Common myeloid progenitor, CD34-positive (primary cell): Measurements from ENCODE around the gene CDH4.

Experiments
- CTCF ChIA-PET: fragments of 350-600 bp; sonication (Branson Sonifier 250); formaldehyde crosslinking; loops from one replicate; lab custom pipeline; 2021; ENCODE audit warnings: antibody characterized with exemption; lab: Charles Lee
- POLR2A ChIA-PET: fragments of 350-600 bp; sonication (Branson Sonifier 250); formaldehyde crosslinking; loops from one replicate; lab custom pipeline; 2021; ENCODE audit warnings: antibody characterized with exemption; lab: Charles Lee
- DNase-seq, 3 donors: peaks; one replicate each; pipeline versions ENCODE4 v3.0.0 to v3.0.0-alpha.2; 2013
- H3K27ac ChIP-seq, 2 experiments: 1 replicate in 1 of 2; 2 replicates in 1 of 2; pipeline ENCODE4 v1.7.0; 2013; ENCODE audit warnings: inconsistent platforms in 2 of 2, low read length in 2 of 2, mild to moderate bottlenecking in 2 of 2, low read depth in 1 of 2, moderate library complexity in 1 of 2; ENCODE audit not compliant: severe bottlenecking in 2 of 2, insufficient read depth in 1 of 2, poor library complexity in 1 of 2
- H3K27me3 ChIP-seq, 5 experiments: replicated peaks in 2 of 5; 1 replicate in 3 of 5; 2 replicates in 2 of 5; pipeline versions ENCODE4 v1.6.1 to v1.7.0; 2013; ENCODE audit warnings: low read length in 4 of 5, mild to moderate bottlenecking in 2 of 5, moderate library complexity in 2 of 5, inconsistent platforms in 1 of 5; ENCODE audit not compliant: insufficient read depth in 5 of 5, control insufficient read depth in 4 of 5
- H3K36me3 ChIP-seq, 4 experiments: 1 replicate in 2 of 4; 2 replicates in 2 of 4; pipeline versions ENCODE4 v1.6.1 to v1.7.0; 2013; ENCODE audit warnings: low read length in 3 of 4, control low read depth in 1 of 4, mild to moderate bottlenecking in 1 of 4; ENCODE audit not compliant: control insufficient read depth in 4 of 4, insufficient read depth in 4 of 4
- H3K4me1 ChIP-seq, 4 experiments: 1 replicate in 3 of 4; 2 replicates in 1 of 4; pipeline versions ENCODE4 v1.6.1 to v1.7.1; 2013; ENCODE audit warnings: low read length in 3 of 4, mild to moderate bottlenecking in 3 of 4, control low read depth in 1 of 4, inconsistent platforms in 1 of 4, moderate library complexity in 1 of 4; ENCODE audit not compliant: control insufficient read depth in 4 of 4, insufficient read depth in 4 of 4; ENCODE audit errors: control extremely low read depth in 1 of 4
- H3K4me3 ChIP-seq, 7 experiments: 1 replicate in 4 of 7; 2 replicates in 3 of 7; pipeline versions ENCODE4 v1.5.1 to v1.7.0; 2013; ENCODE audit warnings: mild to moderate bottlenecking in 7 of 7, low read length in 6 of 7, moderate library complexity in 6 of 7, inconsistent platforms in 2 of 7, low read depth in 2 of 7, control low read depth in 1 of 7; ENCODE audit not compliant: insufficient read depth in 4 of 7, control insufficient read depth in 1 of 7; ENCODE audit errors: extremely low read depth in 1 of 7
- H3K9me3 ChIP-seq, 5 experiments: 1 replicate in 4 of 5; 2 replicates in 1 of 5; pipeline versions ENCODE4 v1.6.1 to v1.7.1; 2013; ENCODE audit warnings: low read length in 4 of 5, mild to moderate bottlenecking in 2 of 5, inconsistent platforms in 1 of 5, low read depth in 1 of 5, moderate library complexity in 1 of 5; ENCODE audit not compliant: control insufficient read depth in 4 of 5, insufficient read depth in 2 of 5; ENCODE audit errors: control extremely low read depth in 1 of 5
- WGBS: methylation state at CpG from one replicate; pipeline ENCODE4 v1.1.5; 2013; ENCODE audit not compliant: insufficient coverage; 5-methylcytosine and 5-hydroxymethylcytosine counted together

Gene CDH4

DNA sequence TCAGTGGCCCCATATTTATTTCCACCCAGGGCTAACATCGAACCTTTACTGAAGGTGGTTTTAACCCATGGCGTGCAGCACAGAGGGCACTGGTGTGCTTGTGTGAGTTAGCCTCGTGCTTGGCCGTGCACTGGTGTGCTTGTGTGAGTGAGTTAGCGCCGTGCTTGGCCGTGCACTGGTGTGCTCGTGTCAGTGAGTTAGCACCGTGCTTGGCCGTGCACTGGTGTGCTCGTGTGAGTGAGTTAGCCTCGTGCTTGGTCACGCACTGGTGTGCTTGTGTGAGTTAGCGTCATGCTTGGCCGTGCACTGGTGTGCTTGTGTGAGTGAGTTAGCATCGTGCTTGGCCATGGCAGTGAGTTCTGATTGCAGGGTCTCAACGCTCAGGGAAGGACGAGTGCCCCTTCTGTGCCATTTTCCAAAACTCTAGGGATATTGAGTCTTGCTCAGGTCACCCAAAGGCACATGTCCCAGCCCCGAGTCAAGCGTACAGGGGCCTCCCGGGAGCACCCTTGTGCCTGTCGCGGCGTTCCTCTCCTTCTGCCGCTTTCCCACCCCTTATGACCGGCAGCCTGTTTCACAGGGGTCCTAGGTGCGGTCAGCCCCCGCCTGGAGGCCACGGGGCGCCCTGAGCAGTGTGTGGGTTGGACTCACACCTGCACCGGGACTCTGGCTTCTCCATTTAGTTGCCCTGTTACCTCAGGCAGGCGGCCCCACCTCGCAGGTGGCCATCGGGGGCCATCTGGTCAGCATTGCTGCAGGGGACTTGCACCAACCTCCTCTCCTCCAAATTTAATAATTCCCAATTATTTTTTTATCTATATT lies 399.1 kb downstream of the CDH4 start:
- CTCF ChIA-PET, result no interaction called here
- POLR2A ChIA-PET, result no interaction called here
- WGBS, result 93% methylated on average over 27 of the region's 34 CpGs

DNA sequence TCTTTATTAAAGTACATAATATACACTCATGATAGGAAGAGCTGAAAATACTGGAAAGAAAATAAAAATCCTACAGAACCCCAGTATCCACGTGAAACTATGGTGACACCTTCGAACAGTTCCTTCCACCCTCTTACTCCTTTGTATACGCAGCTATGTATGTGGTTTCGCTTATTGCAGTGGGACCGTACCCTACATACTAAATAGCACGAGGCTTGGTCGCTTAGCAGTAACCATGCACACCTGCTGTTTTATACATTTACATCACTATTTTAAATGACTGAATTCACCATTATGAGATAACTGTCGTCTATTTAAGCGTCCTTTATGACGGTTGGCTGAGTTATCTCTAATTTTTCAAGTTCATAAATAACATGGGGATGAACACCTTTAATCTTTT lies 400.1 kb downstream of the CDH4 start:
- peaks cover 0 to 18% (median 0%) of the 10 kb centered on the region in 5 experiments for H3K9me3 ChIP-seq
- H3K36me3 ChIP-seq, result no peaks in the 10 kb centered on the region
- DNase-seq, result no peak
- H3K27ac ChIP-seq, result no peak overlapping the region
- ChIA-PET CTCF (no interaction called here), POLR2A (no interaction called here)
- WGBS, result 98% methylated on average over 4 of the region's 10 CpGs
- no peaks in the 10 kb centered on the region for H3K27me3 ChIP-seq
- no peaks in the 10 kb centered on the region for H3K4me1 ChIP-seq
- no peak overlapping the region for H3K4me3 ChIP-seq

More for the DNA sequence above, 399.1 kb downstream of the CDH4 start:
- Histone ChIP-seq H3K36me3 (no peaks in the 10 kb centered on the region), H3K9me3 (peaks cover 0 to 12% (median 0%) of the 10 kb centered on the region in 5 experiments), H3K27ac (no peak overlapping the region), H3K4me3 (no peak overlapping the region), H3K4me1 (no peaks in the 10 kb centered on the region), H3K27me3 (no peaks in the 10 kb centered on the region)
- DNase-seq, result no peak

- 82% methylated on average over 7 of the region's 14 CpGs for WGBS
- CTCF ChIA-PET, result no interaction called here
- POLR2A ChIA-PET, result no interaction called here
- no peak overlapping the region for H3K4me3 ChIP-seq
- H3K36me3 ChIP-seq, result no peaks in the 10 kb centered on the region
- peaks cover 0 to 22% (median 0%) of the 10 kb centered on the region in 5 experiments for H3K9me3 ChIP-seq
- no peaks in the 10 kb centered on the region for H3K27me3 ChIP-seq
- DNase-seq, result no peak
- H3K27ac ChIP-seq, result no peak overlapping the region
- H3K4me1 ChIP-seq, result peaks cover 0 to 1% (median 0%) of the 10 kb centered on the region in 4 experiments
Measured at GRCh38 chr20:61654726-61655125, 402.7 kb downstream of the CDH4 start.

GRCh38 chr20:61655591-61655990 lies 403.5 kb downstream of the CDH4 start:
- POLR2A ChIA-PET, result no interaction called here
- WGBS, result 68% methylated on average over 9 of the region's 10 CpGs
- CTCF ChIA-PET, result no interaction called here
- Histone ChIP-seq H3K27ac (no peak overlapping the region), H3K4me3 (no peak overlapping the region), H3K36me3 (no peaks in the 10 kb centered on the region), H3K9me3 (peaks cover 0 to 22% (median 0%) of the 10 kb centered on the region in 5 experiments), H3K27me3 (no peaks in the 10 kb centered on the region), H3K4me1 (peaks cover 0 to 2% (median 0%) of the 10 kb centered on the region in 4 experiments)
- no peak for DNase-seq

GRCh38 chr20:61656198-61656597 lies 404.1 kb downstream of the CDH4 start:
- Histone ChIP-seq H3K4me1 (peaks cover 0 to 2% (median 0%) of the 10 kb centered on the region in 4 experiments), H3K36me3 (no peaks in the 10 kb centered on the region), H3K27ac (no peak overlapping the region), H3K27me3 (no peaks in the 10 kb centered on the region), H3K4me3 (no peak overlapping the region), H3K9me3 (peaks cover 0 to 25% (median 0%) of the 10 kb centered on the region in 5 experiments)
- CTCF ChIA-PET, result no interaction called here
- WGBS, result 97% methylated on average over 8 of the region's 21 CpGs
- DNase-seq, result no peak
- POLR2A ChIA-PET, result no interaction called here

DNA sequence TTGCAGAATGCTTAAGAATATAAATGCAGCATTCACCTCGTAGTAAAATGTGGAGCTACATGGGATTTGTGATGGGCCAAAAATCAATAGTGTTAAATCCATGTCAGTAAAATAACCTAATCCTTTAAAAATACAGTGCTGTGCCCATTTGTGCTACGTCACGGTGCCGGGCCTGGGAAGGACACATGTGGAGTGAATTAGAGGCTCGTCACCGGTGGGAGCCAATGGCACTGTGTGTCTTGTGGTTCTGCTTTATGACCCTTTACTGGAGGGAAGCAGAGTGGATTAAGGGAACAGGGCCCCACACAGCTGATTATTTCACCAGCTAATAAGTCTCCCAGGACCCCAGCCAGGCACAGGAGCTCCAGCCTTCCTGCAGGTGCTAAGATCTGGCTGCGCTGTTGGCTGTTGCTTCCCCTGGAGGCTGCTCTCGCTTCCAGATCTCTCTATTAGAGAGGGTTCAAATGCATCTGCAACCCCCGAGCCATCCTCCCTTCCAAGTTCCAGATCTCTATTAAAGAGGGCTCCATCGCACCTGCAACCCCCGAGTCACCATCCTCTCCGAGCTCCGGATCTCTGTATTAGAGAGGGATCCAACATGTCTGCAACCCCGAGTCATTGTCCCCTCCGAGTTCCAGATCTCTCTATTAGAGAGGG lies 405.8 kb downstream of the CDH4 start:
- H3K4me1 ChIP-seq, result peaks cover 0 to 2% (median 0%) of the 10 kb centered on the region in 4 experiments
- no peak overlapping the region for H3K27ac ChIP-seq
- no peak for DNase-seq
- CTCF ChIA-PET, result no interaction called here
- POLR2A ChIA-PET, result no interaction called here
- H3K9me3 ChIP-seq, result peaks cover 0 to 33% (median 0%) of the 10 kb centered on the region in 5 experiments
- H3K27me3 ChIP-seq, result no peaks in the 10 kb centered on the region
- no peak overlapping the region for H3K4me3 ChIP-seq
- no peaks in the 10 kb centered on the region for H3K36me3 ChIP-seq
- WGBS, result 95% methylated on average over 14 of the region's 15 CpGs

- DNase-seq, result no peak
- ChIA-PET POLR2A (no interaction called here), CTCF (no interaction called here)
- Histone ChIP-seq H3K4me1 (peaks cover 0 to 2% (median 0%) of the 10 kb centered on the region in 4 experiments), H3K36me3 (no peaks in the 10 kb centered on the region), H3K4me3 (no peak overlapping the region), H3K27me3 (no peaks in the 10 kb centered on the region), H3K27ac (no peak overlapping the region), H3K9me3 (peaks cover 0 to 37% (median 0%) of the 10 kb centered on the region in 5 experiments)
- WGBS, result 100% methylated on average over 1 of the region's 6 CpGs
Measured at GRCh38 chr20:61658563-61658962, 406.5 kb downstream of the CDH4 start.
